ENCODE results near the gene SUPT3H.

DNA sequence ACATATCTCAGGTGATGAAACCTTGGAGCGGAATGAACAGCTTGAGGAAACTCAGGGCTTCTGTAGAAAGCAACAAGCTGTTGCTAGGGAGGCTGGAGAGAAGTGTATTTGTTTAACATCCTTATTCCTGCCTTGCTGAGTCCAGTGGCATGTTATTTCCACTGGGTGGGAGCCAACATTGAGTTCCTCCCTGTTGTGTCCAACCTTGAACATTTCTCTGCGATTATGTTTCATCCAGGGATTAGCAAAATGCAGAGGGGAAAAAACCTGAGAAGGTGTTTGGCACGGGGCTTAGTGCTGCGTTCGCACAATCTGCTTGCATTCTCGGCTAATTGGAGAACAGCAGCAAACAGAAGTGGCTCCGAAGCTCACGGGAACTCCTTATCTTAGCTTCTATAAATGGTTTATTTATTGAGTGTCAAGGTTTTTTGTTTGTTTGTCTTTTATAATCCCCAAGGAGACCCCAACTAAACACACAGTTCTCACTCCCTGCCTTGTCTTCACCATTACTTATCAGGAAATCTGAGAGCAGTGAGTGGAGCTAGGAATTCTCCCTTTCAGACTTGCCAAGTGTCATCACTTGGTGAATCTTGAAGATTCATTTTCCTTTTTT lies 577.5 kb downstream of the SUPT3H start:
- TF ChIP-seq YY1 (IDR thresholded peaks at IDR 0.05; ENCODE audit: insufficient read depth, insufficient read length) (no peak), ZNF274 (IDR thresholded peaks at IDR 0.05; ENCODE audit: low read depth, low read length) (no peak)
